Effector memory CD8-positive, alpha-beta T cell (primary cell): Measurements from ENCODE around the gene LUC7L2.
"Not testable (repeated sequence)": the region's sequence is repeated elsewhere in the genome, so short reads cannot be mapped to it uniquely, and the experiment has no call there.

Experiments
- ATAC-seq: fragments of 150-1000 bp; cut with Tn5 transposase; replicated peaks from 2 replicates; pipeline ENCODE4 v1.10.0; 2021; ENCODE audit warnings: mild to moderate bottlenecking, moderate library complexity
- DNase-seq, 3 experiments: peaks; one replicate each; pipeline ENCODE4 v3.0.0; 2021
- H3K27ac Mint-ChIP-seq, 2 donors: one replicate each; pipeline ENCODE4 v1.8.0; 2022; ENCODE audit warnings: mild to moderate bottlenecking in 2 of 2, mixed read lengths in 2 of 2, moderate library complexity in 2 of 2
- H3K27me3 Mint-ChIP-seq, 2 donors: one replicate each; pipeline ENCODE4 v1.8.0; 2022; ENCODE audit warnings: mixed read lengths in 2 of 2
- H3K36me3 Mint-ChIP-seq: one replicate; pipeline ENCODE4 v1.8.0; 2022; ENCODE audit warnings: mild to moderate bottlenecking, moderate library complexity, mixed read lengths; ENCODE audit not compliant: insufficient read depth
- H3K4me1 Mint-ChIP-seq, 2 donors: one replicate each; pipeline ENCODE4 v1.8.0; 2022; ENCODE audit warnings: low read depth in 2 of 2, mixed read lengths in 2 of 2
- H3K4me3 Mint-ChIP-seq, 2 donors: one replicate each; pipeline ENCODE4 v1.8.0; 2022; ENCODE audit warnings: mild to moderate bottlenecking in 2 of 2, mixed read lengths in 2 of 2, moderate library complexity in 2 of 2
- H3K9me3 Mint-ChIP-seq, 2 donors: one replicate each; pipeline ENCODE4 v1.8.0; 2022; ENCODE audit warnings: mixed read lengths in 2 of 2

Gene LUC7L2

GRCh38 chr7:139340037-139340807 lies 19.5 kb upstream of the LUC7L2 start:
- Mint-ChIP-seq H3K36me3 (peaks cover 42% of the 10 kb centered on the region), H3K4me3 (peak overlapping the region; percentile 99), H3K27ac (peak overlapping the region; percentile 100), H3K4me1 (peaks cover 24 to 31% of the 10 kb centered on the region in 2 donors), H3K9me3 (peaks cover 4 to 7% of the 10 kb centered on the region in 2 donors), H3K27me3 (peaks cover 7 to 10% of the 10 kb centered on the region in 2 donors)
- DNase-seq = peak; percentile 97 to 98 (median 97)
- peak; percentile 82 for ATAC-seq

GRCh38 chr7:139340808-139341057 lies 19.0 kb upstream of the LUC7L2 start:
- peaks cover 7 to 10% of the 10 kb centered on the region in 2 donors for H3K27me3 Mint-ChIP-seq
- ATAC-seq (no peak), DNase-seq (no peak)
- peak overlapping the region; percentile 100 for H3K27ac Mint-ChIP-seq
- H3K36me3 Mint-ChIP-seq = peaks cover 42% of the 10 kb centered on the region
- peaks cover 24 to 31% of the 10 kb centered on the region in 2 donors for H3K4me1 Mint-ChIP-seq
- peaks cover 4 to 7% of the 10 kb centered on the region in 2 donors for H3K9me3 Mint-ChIP-seq
- peak overlapping the region; percentile 99 for H3K4me3 Mint-ChIP-seq

GRCh38 chr7:139341058-139341775 lies 18.5 kb upstream of the LUC7L2 start, which contains the start of gene FMC1:
FMC1 (plus strand) TSS chr7:139341337; CDS start chr7:139341385, 48 bp downstream.
- peak; percentile 57 for ATAC-seq
- H3K27ac Mint-ChIP-seq = peak within 1 kb of the TSS; percentile 100
- H3K27me3 Mint-ChIP-seq = peaks cover 7 to 10% of the 10 kb centered on the region in 2 donors
- H3K4me1 Mint-ChIP-seq = peaks cover 24 to 31% of the 10 kb centered on the region in 2 donors
- peak; percentile 74 to 83 (median 79) for DNase-seq
- peaks cover 4 to 7% of the 10 kb centered on the region in 2 donors for H3K9me3 Mint-ChIP-seq
- peak within 1 kb of the TSS; percentile 99 for H3K4me3 Mint-ChIP-seq
- H3K36me3 Mint-ChIP-seq = peaks cover 46% of the 10 kb centered on the region

GRCh38 chr7:139341776-139342226 lies 17.9 kb upstream of the LUC7L2 start:
- H3K9me3 Mint-ChIP-seq = peaks cover 4 to 7% of the 10 kb centered on the region in 2 donors
- peaks cover 7 to 10% of the 10 kb centered on the region in 2 donors for H3K27me3 Mint-ChIP-seq
- H3K36me3 Mint-ChIP-seq = peaks cover 47% of the 10 kb centered on the region
- DNase-seq (no peak), ATAC-seq (no peak)
- peak overlapping the region; percentile 100 for H3K27ac Mint-ChIP-seq
- H3K4me3 Mint-ChIP-seq = peak overlapping the region; percentile 99
- peaks cover 24 to 31% of the 10 kb centered on the region in 2 donors for H3K4me1 Mint-ChIP-seq

- Mint-ChIP-seq H3K27ac (no peak overlapping the region), H3K4me1 (peaks cover 20 to 30% of the 10 kb centered on the region in 2 donors), H3K36me3 (peaks cover 42% of the 10 kb centered on the region), H3K9me3 (peaks cover 4 to 7% of the 10 kb centered on the region in 2 donors), H3K4me3 (no peak overlapping the region), H3K27me3 (peaks cover 7 to 9% of the 10 kb centered on the region in 2 donors)
- no peak for ATAC-seq
- no peak for DNase-seq
Measured at GRCh38 chr7:139345042-139345441, 14.7 kb upstream of the LUC7L2 start.

- Mint-ChIP-seq H3K27me3 (no peaks in the 10 kb centered on the region), H3K9me3 (no peaks in the 10 kb centered on the region), H3K36me3 (peaks cover 22% of the 10 kb centered on the region), H3K4me1 (peaks cover 0 to 10% of the 10 kb centered on the region in 2 donors), H3K4me3 (no peak overlapping the region), H3K27ac (peak overlapping the region in 1 of 2 donors; percentile 1)
- ATAC-seq = no peak
- DNase-seq = no peak
Measured at GRCh38 chr7:139351027-139351426, 8.7 kb upstream of the LUC7L2 start.

GRCh38 chr7:139354729-139355128 lies 5.0 kb upstream of the LUC7L2 start:
- no peak for ATAC-seq
- DNase-seq = no peak

GRCh38 chr7:139355320-139355719 lies 4.4 kb upstream of the LUC7L2 start:
- H3K27me3 Mint-ChIP-seq = no peaks in the 10 kb centered on the region
- H3K4me1 Mint-ChIP-seq = peaks cover 7 to 18% of the 10 kb centered on the region in 2 donors
- DNase-seq = no peak
- H3K27ac Mint-ChIP-seq = no peak overlapping the region
- H3K4me3 Mint-ChIP-seq = no peak overlapping the region
- H3K36me3 Mint-ChIP-seq = peaks cover 29% of the 10 kb centered on the region
- H3K9me3 Mint-ChIP-seq = no peaks in the 10 kb centered on the region
- no peak for ATAC-seq

More at GRCh38 chr7:139354729-139355128, 5.0 kb upstream of the LUC7L2 start:
- Mint-ChIP-seq H3K9me3 (no peaks in the 10 kb centered on the region), H3K27me3 (no peaks in the 10 kb centered on the region), H3K4me1 (peaks cover 7 to 18% of the 10 kb centered on the region in 2 donors), H3K4me3 (no peak overlapping the region), H3K36me3 (peaks cover 23% of the 10 kb centered on the region), H3K27ac (no peak overlapping the region)

GRCh38 chr7:139357729-139358506 lies 1.8 kb upstream of the LUC7L2 start:
- not testable (repeated sequence) for DNase-seq

GRCh38 chr7:139358541-139359365 lies 941 bp upstream of the LUC7L2 start:
- peak overlapping the region; percentile 93 to 97 for H3K4me3 Mint-ChIP-seq
- DNase-seq = peak in 1 of 3 experiments; percentile 17
- H3K9me3 Mint-ChIP-seq = no peaks in the 10 kb centered on the region
- peak; percentile 11 for ATAC-seq
- no peaks in the 10 kb centered on the region for H3K27me3 Mint-ChIP-seq
- peak overlapping the region; percentile 98 to 99 for H3K27ac Mint-ChIP-seq
- H3K4me1 Mint-ChIP-seq = peaks cover 21 to 31% of the 10 kb centered on the region in 2 donors
- H3K36me3 Mint-ChIP-seq = peaks cover 42% of the 10 kb centered on the region

More at GRCh38 chr7:139357729-139358506, 1.8 kb upstream of the LUC7L2 start:
- peaks cover 38% of the 10 kb centered on the region for H3K36me3 Mint-ChIP-seq
- H3K4me3 Mint-ChIP-seq = peak overlapping the region; percentile 93 to 97
- ATAC-seq, H3K27me3 Mint-ChIP-seq, H3K9me3 Mint-ChIP-seq: not testable (repeated sequence)
- H3K4me1 Mint-ChIP-seq = peaks cover 17 to 29% of the 10 kb centered on the region in 2 donors
- H3K27ac Mint-ChIP-seq = peak overlapping the region; percentile 98 to 99

GRCh38 chr7:139360210-139360947 lies 685 bp downstream of the LUC7L2 start:
- Mint-ChIP-seq H3K27ac (peak overlapping the region; percentile 98 to 99), H3K4me3 (peak overlapping the region; percentile 93 to 97), H3K4me1 (peaks cover 25 to 39% of the 10 kb centered on the region in 2 donors), H3K36me3 (peaks cover 42% of the 10 kb centered on the region), H3K27me3 (no peaks in the 10 kb centered on the region), H3K9me3 (no peaks in the 10 kb centered on the region)
- DNase-seq (peak; percentile 96 to 97 (median 97)), ATAC-seq (peak; percentile 71)

- Mint-ChIP-seq H3K27ac (peak overlapping the region; percentile 98 to 99), H3K27me3 (no peaks in the 10 kb centered on the region), H3K36me3 (peaks cover 44% of the 10 kb centered on the region), H3K9me3 (no peaks in the 10 kb centered on the region), H3K4me3 (peak overlapping the region; percentile 93 to 97), H3K4me1 (peaks cover 29 to 43% of the 10 kb centered on the region in 2 donors)
- no peak for DNase-seq
- no peak for ATAC-seq
Measured at GRCh38 chr7:139360948-139361307, 1.2 kb downstream of the LUC7L2 start.
